GM23338 (cell line): ENCODE data around the gene CRYGB. TPM values are rescaled to one million over a fixed set of nuclear protein-coding genes. Genes with fewer than 3 reads are reported as not detected.

Experiments
- ATAC-seq: fragments of 200-7000 bp; cut with Tn5 transposase; 3 replicates; pipeline ENCODE4 v1.9.1; 2020
- DNase-seq: peaks from one replicate; pipeline ENCODE4 v3.0.0-alpha.2; 2015; ENCODE audit warnings: low spot score
- H2AFZ ChIP-seq: fragments of 200-600 bp; sonication (generic); 2 replicates; pipeline ENCODE4 v1.8.0; 2016; ENCODE audit warnings: antibody characterized with exemption, mild to moderate bottlenecking, moderate library complexity
- H3F3A ChIP-seq: fragments of 200-600 bp; sonication (generic); replicated peaks from 2 replicates; pipeline ENCODE4 v1.8.0; 2017; ENCODE audit warnings: antibody characterized with exemption, mixed run types, low read depth
- H3K27ac ChIP-seq: fragments of 200-600 bp; sonication (generic); 2 replicates; pipeline ENCODE4 v1.6.1; 2016; ENCODE audit warnings: low read depth
- H3K27me3 ChIP-seq: fragments of 200-600 bp; sonication (generic); 2 replicates; pipeline ENCODE4 v1.8.0; 2016; ENCODE audit warnings: mild to moderate bottlenecking, mixed run types, moderate library complexity; ENCODE audit not compliant: insufficient read depth
- H3K36me3 ChIP-seq: fragments of 200-600 bp; sonication (generic); 2 replicates; pipeline ENCODE4 v1.8.0; 2016; ENCODE audit warnings: mild to moderate bottlenecking; ENCODE audit not compliant: insufficient read depth
- H3K4me1 ChIP-seq: fragments of 200-600 bp; sonication (generic); 2 replicates; pipeline ENCODE4 v1.8.0; 2016; ENCODE audit warnings: mild to moderate bottlenecking, moderate library complexity; ENCODE audit not compliant: insufficient read depth
- H3K4me2 ChIP-seq: fragments of 200-600 bp; sonication (generic); 2 replicates; pipeline ENCODE4 v1.7.1; 2017; ENCODE audit warnings: mixed run types
- H3K4me3 ChIP-seq: fragments of 200-600 bp; sonication (generic); 2 replicates; pipeline ENCODE4 v1.6.1; 2016; ENCODE audit warnings: mixed run types
- H3K79me2 ChIP-seq: fragments of 200-600 bp; sonication (generic); replicated peaks from 2 replicates; pipeline ENCODE4 v1.8.0; 2017; ENCODE audit warnings: mild to moderate bottlenecking; ENCODE audit not compliant: insufficient read depth
- H3K9me2 ChIP-seq: fragments of 200-600 bp; sonication (generic); 2 replicates; pipeline ENCODE4 v1.8.0; 2017; ENCODE audit not compliant: insufficient read depth
- H4K20me1 ChIP-seq: fragments of 200-600 bp; sonication (generic); replicated peaks from 2 replicates; pipeline ENCODE4 v1.8.0; 2017; ENCODE audit warnings: mild to moderate bottlenecking; ENCODE audit not compliant: insufficient read depth
- H3K27ac Mint-ChIP-seq: 2 replicates; pipeline ENCODE4 v1.8.0; 2020; ENCODE audit warnings: inconsistent platforms, mild to moderate bottlenecking, moderate library complexity, mixed read lengths
- H3K27me3 Mint-ChIP-seq: 3 replicates; pipeline ENCODE4 v1.8.0; 2022; ENCODE audit warnings: low read depth, mild to moderate bottlenecking, moderate library complexity, mixed read lengths, inconsistent platforms; ENCODE audit not compliant: insufficient read depth, poor library complexity
- H3K36me3 Mint-ChIP-seq: 3 replicates; pipeline ENCODE4 v1.8.0; 2021; ENCODE audit warnings: low read depth, mild to moderate bottlenecking, inconsistent platforms, moderate library complexity, mixed read lengths
- H3K4me1 Mint-ChIP-seq: 3 replicates; pipeline ENCODE4 v1.8.0; 2020; ENCODE audit warnings: mild to moderate bottlenecking, inconsistent platforms, mixed read lengths
- H3K4me3 Mint-ChIP-seq: 3 replicates; pipeline ENCODE4 v1.8.0; 2021; ENCODE audit warnings: moderate library complexity, mild to moderate bottlenecking, inconsistent platforms, mixed read lengths
- H3K9me3 Mint-ChIP-seq: 3 replicates; pipeline ENCODE4 v1.8.0; 2020; ENCODE audit warnings: moderate library complexity, mild to moderate bottlenecking, inconsistent platforms, mixed read lengths
- JUNB ChIP-seq: IDR thresholded peaks from one replicate; pipeline ENCODE4 v1.6.1; 2016; ENCODE audit warnings: antibody characterized with exemption; ENCODE audit not compliant: unreplicated experiment
- ZNF331 ChIP-seq: fragments of 250-450 bp; sonication (Bioruptor Pico); IDR thresholded peaks from 2 replicates; pipeline ENCODE4 v1.5.0; 2020; ENCODE audit warnings: low read depth, mild to moderate bottlenecking, moderate library complexity
- polyA plus RNA-seq: library from polyadenylated mRNA; unstranded; fragments of >200 nt; fragmentation: Nextera tagmentation; extraction: Ambion mirVana; gene quantifications from 2 replicates; pipeline ENCODE4 v1.2.1, GENCODE V29; 2016
- total RNA-seq: library from RNA; depleted of rRNA; stranded (reverse); fragments of >200 nt; shearing (Covaris generic); gene quantifications from 2 replicates; pipeline ENCODE4 v1.2.3, GENCODE V29; 2014
- TF ChIP-seq, protein P1 (sequence below): fragments of 250-450 bp; sonication (Bioruptor Pico); IDR thresholded peaks from 2 replicates; pipeline ENCODE4 v1.5.0; 2020; ENCODE audit warnings: mild to moderate bottlenecking, moderate library complexity

The CRYGB gene
- total and polyA plus RNA-seq, 2 experiments from 2014 or later: 0.92 to 1.9 TPM

DNA sequence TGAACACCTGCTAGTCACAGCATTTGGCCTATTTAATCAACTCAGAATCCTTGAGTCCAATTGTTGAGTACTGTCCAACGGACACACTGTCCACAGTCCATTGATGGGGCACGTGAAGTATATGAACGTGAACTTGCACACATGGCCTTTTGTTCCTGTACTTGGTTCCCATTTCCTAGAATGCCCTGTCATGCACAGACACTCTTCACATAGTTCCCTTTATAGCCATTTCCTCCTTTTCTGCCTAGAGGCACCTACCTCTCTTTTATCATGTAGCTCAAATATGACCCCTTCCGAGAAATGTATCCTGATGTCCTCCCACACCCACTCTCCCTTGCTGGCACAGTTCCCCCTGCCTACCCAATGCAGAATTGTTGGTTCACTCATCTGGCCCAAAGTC is 26.2 kb upstream of the CRYGB start:
- DNase-seq (no peak), ATAC-seq (no peak)
- peaks cover 7% of the 10 kb centered on the region for H3K4me1 Mint-ChIP-seq
- no peaks in the 10 kb centered on the region for H3K9me3 Mint-ChIP-seq
- H3K4me3 Mint-ChIP-seq: no peak overlapping the region
- Histone ChIP-seq H3K27ac (no peak overlapping the region), H3K36me3 (no peaks in the 10 kb centered on the region), H3K4me3 (no peak overlapping the region), H3K4me1 (peaks cover 3% of the 10 kb centered on the region; the same call in 1 of the 2 replicates), H3K4me2 (no peak overlapping the region), H3K9me2 (no peaks in the 10 kb centered on the region), H3F3A (no peaks in the 10 kb centered on the region), H2AFZ (no peak overlapping the region), H4K20me1 (no peaks in the 10 kb centered on the region), H3K79me2 (no peaks in the 10 kb centered on the region), H3K27me3 (no peaks in the 10 kb centered on the region)
- TF ChIP-seq, protein P1, sequence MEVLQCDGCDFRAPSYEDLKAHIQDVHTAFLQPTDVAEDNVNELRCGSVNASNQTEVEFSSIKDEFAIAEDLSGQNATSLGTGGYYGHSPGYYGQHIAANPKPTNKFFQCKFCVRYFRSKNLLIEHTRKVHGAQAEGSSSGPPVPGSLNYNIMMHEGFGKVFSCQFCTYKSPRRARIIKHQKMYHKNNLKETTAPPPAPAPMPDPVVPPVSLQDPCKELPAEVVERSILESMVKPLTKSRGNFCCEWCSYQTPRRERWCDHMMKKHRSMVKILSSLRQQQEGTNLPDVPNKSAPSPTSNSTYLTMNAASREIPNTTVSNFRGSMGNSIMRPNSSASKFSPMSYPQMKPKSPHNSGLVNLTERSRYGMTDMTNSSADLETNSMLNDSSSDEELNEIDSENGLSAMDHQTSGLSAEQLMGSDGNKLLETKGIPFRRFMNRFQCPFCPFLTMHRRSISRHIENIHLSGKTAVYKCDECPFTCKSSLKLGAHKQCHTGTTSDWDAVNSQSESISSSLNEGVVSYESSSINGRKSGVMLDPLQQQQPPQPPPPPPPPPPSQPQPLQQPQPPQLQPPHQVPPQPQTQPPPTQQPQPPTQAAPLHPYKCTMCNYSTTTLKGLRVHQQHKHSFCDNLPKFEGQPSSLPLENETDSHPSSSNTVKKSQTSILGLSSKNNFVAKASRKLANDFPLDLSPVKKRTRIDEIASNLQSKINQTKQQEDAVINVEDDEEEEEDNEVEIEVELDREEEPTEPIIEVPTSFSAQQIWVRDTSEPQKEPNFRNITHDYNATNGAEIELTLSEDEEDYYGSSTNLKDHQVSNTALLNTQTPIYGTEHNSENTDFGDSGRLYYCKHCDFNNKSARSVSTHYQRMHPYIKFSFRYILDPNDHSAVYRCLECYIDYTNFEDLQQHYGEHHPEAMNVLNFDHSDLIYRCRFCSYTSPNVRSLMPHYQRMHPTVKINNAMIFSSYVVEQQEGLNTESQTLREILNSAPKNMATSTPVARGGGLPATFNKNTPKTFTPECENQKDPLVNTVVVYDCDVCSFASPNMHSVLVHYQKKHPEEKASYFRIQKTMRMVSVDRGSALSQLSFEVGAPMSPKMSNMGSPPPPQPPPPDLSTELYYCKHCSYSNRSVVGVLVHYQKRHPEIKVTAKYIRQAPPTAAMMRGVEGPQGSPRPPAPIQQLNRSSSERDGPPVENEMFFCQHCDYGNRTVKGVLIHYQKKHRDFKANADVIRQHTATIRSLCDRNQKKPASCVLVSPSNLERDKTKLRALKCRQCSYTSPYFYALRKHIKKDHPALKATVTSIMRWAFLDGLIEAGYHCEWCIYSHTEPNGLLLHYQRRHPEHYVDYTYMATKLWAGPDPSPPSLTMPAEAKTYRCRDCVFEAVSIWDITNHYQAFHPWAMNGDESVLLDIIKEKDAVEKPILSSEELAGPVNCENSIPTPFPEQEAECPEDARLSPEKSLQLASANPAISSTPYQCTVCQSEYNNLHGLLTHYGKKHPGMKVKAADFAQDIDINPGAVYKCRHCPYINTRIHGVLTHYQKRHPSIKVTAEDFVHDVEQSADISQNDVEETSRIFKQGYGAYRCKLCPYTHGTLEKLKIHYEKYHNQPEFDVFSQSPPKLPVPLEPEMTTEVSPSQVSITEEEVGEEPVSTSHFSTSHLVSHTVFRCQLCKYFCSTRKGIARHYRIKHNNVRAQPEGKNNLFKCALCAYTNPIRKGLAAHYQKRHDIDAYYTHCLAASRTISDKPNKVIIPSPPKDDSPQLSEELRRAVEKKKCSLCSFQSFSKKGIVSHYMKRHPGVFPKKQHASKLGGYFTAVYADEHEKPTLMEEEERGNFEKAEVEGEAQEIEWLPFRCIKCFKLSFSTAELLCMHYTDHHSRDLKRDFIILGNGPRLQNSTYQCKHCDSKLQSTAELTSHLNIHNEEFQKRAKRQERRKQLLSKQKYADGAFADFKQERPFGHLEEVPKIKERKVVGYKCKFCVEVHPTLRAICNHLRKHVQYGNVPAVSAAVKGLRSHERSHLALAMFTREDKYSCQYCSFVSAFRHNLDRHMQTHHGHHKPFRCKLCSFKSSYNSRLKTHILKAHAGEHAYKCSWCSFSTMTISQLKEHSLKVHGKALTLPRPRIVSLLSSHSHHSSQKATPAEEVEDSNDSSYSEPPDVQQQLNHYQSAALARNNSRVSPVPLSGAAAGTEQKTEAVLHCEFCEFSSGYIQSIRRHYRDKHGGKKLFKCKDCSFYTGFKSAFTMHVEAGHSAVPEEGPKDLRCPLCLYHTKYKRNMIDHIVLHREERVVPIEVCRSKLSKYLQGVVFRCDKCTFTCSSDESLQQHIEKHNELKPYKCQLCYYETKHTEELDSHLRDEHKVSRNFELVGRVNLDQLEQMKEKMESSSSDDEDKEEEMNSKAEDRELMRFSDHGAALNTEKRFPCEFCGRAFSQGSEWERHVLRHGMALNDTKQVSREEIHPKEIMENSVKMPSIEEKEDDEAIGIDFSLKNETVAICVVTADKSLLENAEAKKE: no peak
- H3K27me3 Mint-ChIP-seq: peaks cover under 1% of the 10 kb centered on the region
- H3K27ac Mint-ChIP-seq: no peak overlapping the region
- H3K36me3 Mint-ChIP-seq: no peaks in the 10 kb centered on the region

DNA sequence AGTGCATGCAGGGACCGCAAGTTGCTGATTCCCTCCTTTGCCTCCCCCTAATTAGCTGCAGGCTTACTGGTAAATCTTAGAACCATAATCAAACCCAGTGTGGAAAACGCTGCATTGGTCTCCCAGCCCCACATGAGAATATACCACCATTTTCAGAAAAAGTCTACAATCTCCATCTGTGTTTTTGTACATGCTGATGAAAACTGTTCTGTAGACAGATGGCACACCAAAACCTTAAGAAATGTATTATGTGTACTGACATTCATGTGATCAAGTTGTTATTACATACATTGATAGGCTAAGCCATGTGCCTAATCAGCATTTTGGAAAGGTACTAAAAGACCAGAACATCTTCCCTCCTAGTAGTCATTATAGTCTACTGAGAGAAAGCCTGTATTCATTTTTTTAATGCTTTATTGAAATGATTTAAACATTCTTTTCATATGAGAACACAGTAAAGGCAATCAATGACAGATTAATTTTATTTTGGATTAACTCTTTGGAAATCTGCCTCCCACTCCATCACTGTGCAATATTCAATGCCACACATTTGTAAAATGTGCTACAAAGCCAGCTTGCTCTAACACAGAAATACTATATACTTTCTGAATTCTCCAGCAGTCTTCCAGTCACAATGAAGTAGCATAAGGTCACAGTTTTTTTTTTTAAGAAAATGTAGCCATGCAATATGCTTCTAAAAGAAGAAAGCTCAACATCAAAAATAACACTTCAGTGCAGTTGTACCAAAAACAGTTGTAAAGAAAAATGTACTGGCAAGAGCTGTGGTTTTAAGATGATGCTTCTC is 19.2 kb upstream of the CRYGB start:
- Histone ChIP-seq H3K4me2 (no peak overlapping the region), H3K36me3 (no peaks in the 10 kb centered on the region), H3K4me3 (no peak overlapping the region), H3K4me1 (no peaks in the 10 kb centered on the region), H3K27ac (no peak overlapping the region), H3K27me3 (no peaks in the 10 kb centered on the region), H3K79me2 (no peaks in the 10 kb centered on the region), H4K20me1 (no peaks in the 10 kb centered on the region), H2AFZ (peak overlapping the region; percentile 89), H3K9me2 (no peaks in the 10 kb centered on the region), H3F3A (no peaks in the 10 kb centered on the region)
- Mint-ChIP-seq H3K27me3 (peaks cover 5% of the 10 kb centered on the region), H3K4me1 (peaks cover 20% of the 10 kb centered on the region; the same call in 2 of the 3 replicates), H3K9me3 (no peaks in the 10 kb centered on the region), H3K27ac (no peak overlapping the region), H3K36me3 (no peaks in the 10 kb centered on the region), H3K4me3 (no peak overlapping the region)
- DNase-seq: no peak
- no peak for TF ChIP-seq JUNB
- no peak for TF ChIP-seq ZNF331 (CRISPR knock-in tag)
- ATAC-seq: no peak
